HepG2 (cell line): ENCODE measurements around the gene TSPAN3. TPM values are rescaled to one million over a fixed set of nuclear protein-coding genes. Genes with fewer than 3 reads are reported as not detected.

ENCODE experiments used
- ATAC-seq: fragments of 200-7000 bp; cut with Tn5 transposase; 3 replicates; pipeline ENCODE4 v1.9.1; 2020; ENCODE audit warnings: mild to moderate bottlenecking, moderate library complexity
- BruUV-seq: library from RNA; stranded (reverse); fragments of 400-500 nt; replicated peaks from 2 replicates; lab custom pipeline; 2021; lab: Mats Ljungman, UMichigan
- CTCF ChIA-PET: fragments of 300-600 bp; formaldehyde crosslinking; extraction: SDS; loops from one replicate; lab custom pipeline; 2021; ENCODE audit warnings: low total read pairs, inconsistent platforms, low intra/inter-chr PET ratio; lab: Yijun Ruan, JAX
- POLR2A ChIA-PET: fragments of 350-600 bp; sonication (Branson Sonifier 250); formaldehyde crosslinking; loops from one replicate; lab custom pipeline; 2020; ENCODE audit warnings: antibody characterized with exemption, inconsistent platforms; lab: Yijun Ruan, JAX
- DNase-seq: peaks from one replicate; pipeline ENCODE4 v3.0.0-alpha.2; 2015; ENCODE audit warnings: low spot score
- FAIRE-seq: peaks from 3 replicates; lab custom pipeline; 2011; peaks lifted over from hg19 to GRCh38; lab: Jason Lieb, UNC
- H2AFZ ChIP-seq: one replicate; pipeline ENCODE4 v1.6.1; 2011; ENCODE audit warnings: low read length, inconsistent platforms
- H3K27ac ChIP-seq: fragments of 300-600 bp; 3 replicates; pipeline ENCODE4 v1.8.0; 2011; ENCODE audit warnings: mixed run types, mild to moderate bottlenecking, mixed read lengths, low read length, inconsistent platforms; ENCODE audit not compliant: insufficient read depth; ENCODE audit errors: extremely low read length
- H3K27me3 ChIP-seq, 2 experiments: fragments of 200-600 bp in 1 of 2; 2 replicates in 1 of 2; 3 replicates in 1 of 2; pipeline versions ENCODE4 v1.6.0 to v1.8.0; 2011; ENCODE audit warnings: low read length in 2 of 2, mild to moderate bottlenecking in 2 of 2, moderate library complexity in 2 of 2, inconsistent platforms in 1 of 2; ENCODE audit not compliant: insufficient read depth in 2 of 2, control insufficient read depth in 1 of 2
- H3K36me3 ChIP-seq, 2 experiments: fragments of 200-600 bp in 1 of 2; replicated peaks in 1 of 2; 2 replicates in 1 of 2; 3 replicates in 1 of 2; pipeline versions ENCODE4 v1.5.1 to v1.8.0; 2011; ENCODE audit warnings: low read length in 2 of 2, inconsistent platforms in 1 of 2; ENCODE audit not compliant: insufficient read depth in 2 of 2, control insufficient read depth in 1 of 2
- H3K4me1 ChIP-seq: 2 replicates; pipeline ENCODE4 v1.5.1; 2012; ENCODE audit warnings: low read length, inconsistent platforms; ENCODE audit not compliant: insufficient read depth
- H3K4me2 ChIP-seq: 2 replicates; pipeline ENCODE4 v1.6.0; 2011; ENCODE audit warnings: low read depth, low read length, inconsistent platforms
- H3K4me3 ChIP-seq, 3 experiments: fragments of 200-600 bp in 1 of 3; sonication (generic), shearing (Covaris generic) in 1 of 3; replicated peaks in 1 of 3; 2 replicates each; pipeline ENCODE4 v1.5.1; 2011 to 2016; ENCODE audit warnings: low read length in 3 of 3, inconsistent platforms in 2 of 3, low read depth in 2 of 3, mild to moderate bottlenecking in 2 of 3, control low read depth in 1 of 3, mixed read lengths in 1 of 3; ENCODE audit not compliant: insufficient read depth in 1 of 3
- H3K79me2 ChIP-seq: one replicate; pipeline ENCODE4 v1.6.1; 2011; ENCODE audit warnings: low read length, inconsistent platforms; ENCODE audit not compliant: insufficient read depth
- H3K9ac ChIP-seq: 2 replicates; pipeline ENCODE4 v1.6.0; 2011; ENCODE audit warnings: mild to moderate bottlenecking, low read depth, low read length, inconsistent platforms; ENCODE audit not compliant: insufficient read depth
- H3K9me3 ChIP-seq: 2 replicates; pipeline ENCODE4 v1.5.1; 2012; ENCODE audit warnings: mild to moderate bottlenecking, low read length
- H4K20me1 ChIP-seq: 2 replicates; pipeline ENCODE4 v1.6.0; 2011; ENCODE audit warnings: inconsistent platforms, mild to moderate bottlenecking, low read length, moderate library complexity; ENCODE audit not compliant: insufficient read depth
- AGO1 ChIP-seq: fragments of 200-400 bp; formaldehyde crosslinking; IDR thresholded peaks from 2 replicates; pipeline ENCODE4 v1.6.1; 2017; ENCODE audit warnings: mild to moderate bottlenecking, low read depth, low read length, moderate library complexity; ENCODE audit not compliant: poor library complexity, severe bottlenecking
- ARID2 ChIP-seq: sonication (generic); formaldehyde crosslinking; IDR thresholded peaks from 2 replicates; pipeline ENCODE4 v1.8.1; 2022; ENCODE audit warnings: mild to moderate bottlenecking, missing genetic modification reagents, borderline replicate concordance
- E2F1 ChIP-seq: sonication (generic); formaldehyde crosslinking; IDR thresholded peaks from 2 replicates; pipeline ENCODE4 v1.5.0; 2020; ENCODE audit warnings: missing genetic modification reagents
- FOXJ3 ChIP-seq: sonication (generic); formaldehyde crosslinking; IDR thresholded peaks from 2 replicates; pipeline ENCODE4 v1.4.0; 2020; ENCODE audit warnings: missing genetic modification reagents, mild to moderate bottlenecking, borderline replicate concordance
- RAD21 ChIP-seq: fragments of 450-650 bp; formaldehyde crosslinking; IDR thresholded peaks from 2 replicates; pipeline ENCODE4 v1.5.0; 2020; ENCODE audit warnings: mild to moderate bottlenecking
- SMC3 ChIP-seq: IDR thresholded peaks from 2 replicates; pipeline ENCODE4 v1.6.1; 2011; ENCODE audit warnings: low read length, improper control_type of control experiment
- STAG1 ChIP-seq: sonication (generic); formaldehyde crosslinking; IDR thresholded peaks from 2 replicates; pipeline ENCODE4 v1.4.0; 2020; ENCODE audit warnings: missing genetic modification reagents
- ZBTB25 ChIP-seq: IDR thresholded peaks from 2 replicates; pipeline ENCODE4 v1.6.1; 2018; ENCODE audit warnings: missing genetic modification reagents
- ZBTB8A ChIP-seq: sonication (generic); formaldehyde crosslinking; IDR thresholded peaks from 2 replicates; pipeline ENCODE4 v1.4.0; 2020; ENCODE audit warnings: mild to moderate bottlenecking, low read depth, missing genetic modification reagents, borderline replicate concordance
- ZNF343 ChIP-seq: sonication (generic); formaldehyde crosslinking; IDR thresholded peaks from 2 replicates; pipeline ENCODE4 v1.4.0; 2020; ENCODE audit warnings: mild to moderate bottlenecking, missing genetic modification reagents
- WGBS: methylation state at CpG from one replicate; pipeline ENCODE4 v1.1.6; 2017; ENCODE audit warnings: low lambda C conversion rate; 5-methylcytosine and 5-hydroxymethylcytosine counted together
- in situ Hi-C: cut with HindIII; loops from 2 replicates; pipeline ENCODE4 v1.10.0; 2017; ENCODE audit warnings: low pct_unique_long_range_greater_than_20kb; ENCODE audit not compliant: extremely low pct_ligation_motif_present
- intact Hi-C: fragments of 100-400 bp; cut with micrococcal nuclease; formaldehyde crosslinking; loops from one replicate; pipeline ENCODE4 v1.10.0; 2022; ENCODE audit not compliant: unreplicated experiment
- polyA plus RNA-seq, 8 experiments: library from polyadenylated mRNA; depleted of rRNA in 3 of 8; stranded (reverse) in 7 of 8; unstranded in 1 of 8; fragments of >200 nt; fragmentation: Illumina TruSeq in 4 of 8; extraction: Trizol in 4 of 8; gene quantifications; 2 replicates each; pipeline versions ENCODE4 v1.2.1 to v1.2.3, GENCODE V29; 2011 to 2016; ENCODE audit warnings: low read depth in 4 of 8, missing spikeins in 1 of 8, mixed read lengths in 1 of 8; ENCODE audit not compliant: insufficient read depth in 1 of 8
- total RNA-seq, 5 experiments: library from RNA; depleted of rRNA; stranded (reverse); fragments of >200 nt; fragmentation: Illumina TruSeq; extraction: Trizol; gene quantifications; 2 replicates each; pipeline ENCODE4 v1.2.3, GENCODE V29; 2016; ENCODE audit warnings: low read depth in 1 of 5
- TF ChIP-seq, protein P1 (sequence below): sonication (generic); formaldehyde crosslinking; IDR thresholded peaks from 2 replicates; pipeline ENCODE4 v1.5.0; 2020; ENCODE audit warnings: mild to moderate bottlenecking, missing genetic modification reagents, moderate library complexity

TSPAN3 gene
- total and polyA plus RNA-seq, 2 of the 13 experiments (the other 11 are each of a cell fraction or from before 2014, with no cell fraction given), result 167 to 170 TPM

- Histone ChIP-seq H3K9me3 (no peaks in the 10 kb centered on the region), H3K4me3 (no peak overlapping the region), H3K27ac (no peak overlapping the region), H2AFZ (no peak overlapping the region), H4K20me1 (no peaks in the 10 kb centered on the region), H3K79me2 (no peaks in the 10 kb centered on the region), H3K4me2 (no peak overlapping the region), H3K4me1 (0 out of 2 replicates have a peak, but pooled peaks cover 5% of the 10 kb centered on the region), H3K9ac (no peak overlapping the region), H3K27me3 (no peaks in the 10 kb centered on the region), H3K36me3 (peaks cover 0 to 5% of the 10 kb centered on the region in 2 experiments; a peak in 2 of 5 replicates)
- intact Hi-C loops, result loop anchor here (2.0 to 5.0 kb wide), 3 partner anchors 65 to 423 kb away; no protein-coding TSS in a partner anchor
- no peak for FAIRE-seq
- TF ChIP-seq ZNF343 (CRISPR knock-in tag) (no peak), FOXJ3 (no peak), ZBTB25 (no peak)
- ChIA-PET CTCF (interaction anchor here (1.1 to 2.5 kb wide), 3 partner anchors 67 to 424 kb away, joined by 4 to 19 read pairs (median 11); no protein-coding TSS in a partner anchor), POLR2A (no interaction called here)
- no peak for ATAC-seq
- DNase-seq, result no peak
- in situ Hi-C loops, result loop anchor here (5.0 kb wide), 1 partner anchor 378 kb away; no protein-coding TSS in a partner anchor
- 72% methylated on average over 1 of the region's 1 CpG for WGBS
- no TSS peak for BruUV-seq
Measured at GRCh38 chr15:77119446-77119845, 48.5 kb upstream of the TSPAN3 start.

- Histone ChIP-seq H3K9me3 (no peaks in the 10 kb centered on the region), H4K20me1 (no peaks in the 10 kb centered on the region), H3K4me3 (no peak overlapping the region), H3K27ac (no peak overlapping the region), H3K27me3 (no peaks in the 10 kb centered on the region), H3K4me2 (no peak overlapping the region), H3K9ac (no peak overlapping the region)
- peak; percentile 39 for FAIRE-seq
- intact Hi-C loops (loop anchor here (2.0 to 5.0 kb wide), 3 partner anchors 66 to 423 kb away; no protein-coding TSS in a partner anchor), in situ Hi-C loops (loop anchor here (5.0 kb wide), 1 partner anchor 378 kb away; no protein-coding TSS in a partner anchor)
- 90% methylated on average over 3 of the region's 3 CpGs for WGBS
- no TSS peak for BruUV-seq
- peak; percentile 59 for DNase-seq
- peak; percentile 84 for TF ChIP-seq SMC3
- TF ChIP-seq RAD21 (CRISPR knock-in tag), result peak; percentile 59; the same call in 1 of the 2 replicates
- TF ChIP-seq E2F1 (CRISPR knock-in tag), result no peak
- no peak for TF ChIP-seq ARID2 (CRISPR knock-in tag)
- peak; percentile 87 for TF ChIP-seq STAG1 (CRISPR knock-in tag)
- TF ChIP-seq ZBTB25, result no peak
- TF ChIP-seq AGO1, result no peak
- TF ChIP-seq, protein P1, sequence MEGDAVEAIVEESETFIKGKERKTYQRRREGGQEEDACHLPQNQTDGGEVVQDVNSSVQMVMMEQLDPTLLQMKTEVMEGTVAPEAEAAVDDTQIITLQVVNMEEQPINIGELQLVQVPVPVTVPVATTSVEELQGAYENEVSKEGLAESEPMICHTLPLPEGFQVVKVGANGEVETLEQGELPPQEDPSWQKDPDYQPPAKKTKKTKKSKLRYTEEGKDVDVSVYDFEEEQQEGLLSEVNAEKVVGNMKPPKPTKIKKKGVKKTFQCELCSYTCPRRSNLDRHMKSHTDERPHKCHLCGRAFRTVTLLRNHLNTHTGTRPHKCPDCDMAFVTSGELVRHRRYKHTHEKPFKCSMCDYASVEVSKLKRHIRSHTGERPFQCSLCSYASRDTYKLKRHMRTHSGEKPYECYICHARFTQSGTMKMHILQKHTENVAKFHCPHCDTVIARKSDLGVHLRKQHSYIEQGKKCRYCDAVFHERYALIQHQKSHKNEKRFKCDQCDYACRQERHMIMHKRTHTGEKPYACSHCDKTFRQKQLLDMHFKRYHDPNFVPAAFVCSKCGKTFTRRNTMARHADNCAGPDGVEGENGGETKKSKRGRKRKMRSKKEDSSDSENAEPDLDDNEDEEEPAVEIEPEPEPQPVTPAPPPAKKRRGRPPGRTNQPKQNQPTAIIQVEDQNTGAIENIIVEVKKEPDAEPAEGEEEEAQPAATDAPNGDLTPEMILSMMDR, result peak; percentile 75
- no peak for TF ChIP-seq ZBTB8A (CRISPR knock-in tag)
- TF ChIP-seq, all 625 proteins: peak for 4
- H3K79me2 ChIP-seq, result no peaks in the 10 kb centered on the region
- CTCF ChIA-PET, result interaction anchor here (1.1 to 2.5 kb wide), 3 partner anchors 67 to 424 kb away, joined by 4 to 19 read pairs (median 11); no protein-coding TSS in a partner anchor
- peak; percentile 62; the same call in 2 of the 3 replicates for ATAC-seq
- H3K36me3 ChIP-seq, result peaks cover 0 to 11% of the 10 kb centered on the region in 2 experiments; a peak in 3 of 5 replicates
- POLR2A ChIA-PET, result no interaction called here
- 0 out of 2 replicates have a peak, but pooled peaks cover 5% of the 10 kb centered on the region for H3K4me1 ChIP-seq
- H2AFZ ChIP-seq, result no peak overlapping the region
Measured at GRCh38 chr15:77118882-77119321, 48.0 kb upstream of the TSPAN3 start.
